RWPE1 (cell line): Measurements from ENCODE around the gene MINDY1.
A peak's percentile ranks its signal among the peaks of the same experiment; 100 is the strongest.

Source experiments
- CTCF ChIA-PET: fragments of 350-600 bp; sonication (Branson Sonifier 250); formaldehyde crosslinking; extraction: SDS; loops from one replicate; lab custom pipeline; 2021; lab: Yijun Ruan, JAX
- POLR2A ChIA-PET: fragments of 400-600 bp; formaldehyde crosslinking; extraction: SDS; loops from one replicate; lab custom pipeline; 2020; ENCODE audit warnings: antibody characterized with exemption; ENCODE audit not compliant: low non-redundant PET; lab: Yijun Ruan, JAX
- DNase-seq: peaks from one replicate; pipeline ENCODE4 v3.0.0; 2012; ENCODE audit warnings: low spot score
- H3K27ac ChIP-seq: fragments of 450-650 bp; 2 replicates; pipeline ENCODE4 v1.5.1; 2017
- TF ChIP-seq, protein P1 (sequence below): fragments of 450-650 bp; conservative IDR thresholded peaks from 2 replicates; pipeline ENCODE4 v1.5.1; 2017; ENCODE audit warnings: low read depth, mild to moderate bottlenecking

The MINDY1 gene

DNA sequence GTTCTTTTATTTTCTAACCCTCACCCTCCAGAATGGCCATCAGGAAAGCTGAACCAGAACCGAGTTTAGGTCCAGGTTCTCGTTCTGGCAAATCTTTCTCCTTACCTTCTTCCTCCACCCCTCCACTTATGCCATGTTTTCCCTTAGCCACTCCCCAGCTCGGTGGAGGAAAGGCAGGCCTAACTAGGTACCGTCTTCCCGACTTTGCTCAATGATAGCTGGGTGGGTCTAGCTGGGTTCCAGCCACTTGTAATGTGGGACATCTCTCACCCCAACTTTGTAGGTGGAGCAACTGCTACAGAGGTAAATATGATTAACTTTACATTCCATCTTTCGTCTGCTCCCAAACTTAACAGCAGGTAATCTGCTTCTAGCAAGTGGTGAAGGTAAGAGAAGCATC, 30.3 kb upstream of the MINDY1 start:
- no peak for DNase-seq
- CTCF ChIA-PET, result interaction anchor here (1.0 to 1.2 kb wide), 3 partner anchors 9 to 12 kb away, joined by 3 to 8 read pairs (median 4); partner anchors contain the start of gene C1orf56
- TF ChIP-seq, protein P1, sequence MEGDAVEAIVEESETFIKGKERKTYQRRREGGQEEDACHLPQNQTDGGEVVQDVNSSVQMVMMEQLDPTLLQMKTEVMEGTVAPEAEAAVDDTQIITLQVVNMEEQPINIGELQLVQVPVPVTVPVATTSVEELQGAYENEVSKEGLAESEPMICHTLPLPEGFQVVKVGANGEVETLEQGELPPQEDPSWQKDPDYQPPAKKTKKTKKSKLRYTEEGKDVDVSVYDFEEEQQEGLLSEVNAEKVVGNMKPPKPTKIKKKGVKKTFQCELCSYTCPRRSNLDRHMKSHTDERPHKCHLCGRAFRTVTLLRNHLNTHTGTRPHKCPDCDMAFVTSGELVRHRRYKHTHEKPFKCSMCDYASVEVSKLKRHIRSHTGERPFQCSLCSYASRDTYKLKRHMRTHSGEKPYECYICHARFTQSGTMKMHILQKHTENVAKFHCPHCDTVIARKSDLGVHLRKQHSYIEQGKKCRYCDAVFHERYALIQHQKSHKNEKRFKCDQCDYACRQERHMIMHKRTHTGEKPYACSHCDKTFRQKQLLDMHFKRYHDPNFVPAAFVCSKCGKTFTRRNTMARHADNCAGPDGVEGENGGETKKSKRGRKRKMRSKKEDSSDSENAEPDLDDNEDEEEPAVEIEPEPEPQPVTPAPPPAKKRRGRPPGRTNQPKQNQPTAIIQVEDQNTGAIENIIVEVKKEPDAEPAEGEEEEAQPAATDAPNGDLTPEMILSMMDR, result no peak
- H3K27ac ChIP-seq, result no peak overlapping the region
- POLR2A ChIA-PET, result no interaction called here

DNA sequence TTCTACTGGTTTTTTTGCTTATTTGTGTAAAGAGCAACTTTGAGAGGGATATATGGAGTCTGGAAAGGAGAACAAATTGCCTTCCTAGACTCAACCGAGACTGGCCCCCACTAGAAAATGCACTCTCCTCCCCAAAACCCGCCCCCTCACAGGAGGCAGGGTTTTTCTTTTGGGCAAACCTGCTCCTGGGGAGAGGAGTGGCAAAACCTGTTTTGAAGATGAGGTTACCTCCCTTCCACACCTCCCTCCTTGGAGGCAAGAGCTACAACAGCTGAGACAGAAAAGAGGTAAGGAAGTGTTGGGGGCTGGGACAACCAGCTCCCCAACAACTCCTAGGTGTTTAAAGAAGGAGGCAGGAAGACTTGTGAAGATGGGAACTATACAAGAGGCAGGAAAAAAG, 29.7 kb upstream of the MINDY1 start, which contains the start of gene BNIPL:
BNIPL (plus strand) TSS at position 231 of the 400 bp plus-strand sequence; CDS start at position 371, 140 bp downstream.
- ChIA-PET POLR2A (no interaction called here), CTCF (interaction anchor here (0.7 to 1.2 kb wide), 4 partner anchors 9 to 135 kb away, joined by 4 to 8 read pairs (median 5); no protein-coding TSS in a partner anchor)
- TF ChIP-seq, protein P1, result no peak
- peak; percentile 32 for DNase-seq
- no peak within 1 kb of the TSS for H3K27ac ChIP-seq

DNA sequence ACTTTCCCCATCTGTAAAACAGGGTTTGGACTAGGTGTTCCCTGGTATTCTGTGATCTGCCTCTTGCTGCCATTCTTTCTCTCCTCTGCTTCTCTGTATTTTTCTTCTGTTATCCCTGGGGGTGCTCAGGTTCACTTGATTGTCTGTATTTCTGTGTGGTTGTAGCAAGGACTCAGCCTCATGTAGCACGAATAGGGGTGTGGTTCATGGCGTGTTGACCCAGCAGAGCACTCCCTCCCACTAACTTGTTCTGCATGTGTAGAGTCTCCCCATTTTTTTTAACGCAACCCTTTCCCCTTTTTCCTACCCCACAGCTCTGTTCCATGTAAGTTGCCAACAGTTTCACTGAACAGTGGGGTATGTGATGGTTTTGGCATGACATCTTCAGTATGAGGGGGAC, 28.5 kb upstream of the MINDY1 start:
- ChIA-PET CTCF (interaction anchor here (0.6 kb wide), 2 partner anchors 39 to 121 kb away, joined by 3 to 4 read pairs; no protein-coding TSS in a partner anchor), POLR2A (no interaction called here)
- H3K27ac ChIP-seq, result no peak overlapping the region
- no peak for DNase-seq
- TF ChIP-seq, protein P1, result no peak

DNA sequence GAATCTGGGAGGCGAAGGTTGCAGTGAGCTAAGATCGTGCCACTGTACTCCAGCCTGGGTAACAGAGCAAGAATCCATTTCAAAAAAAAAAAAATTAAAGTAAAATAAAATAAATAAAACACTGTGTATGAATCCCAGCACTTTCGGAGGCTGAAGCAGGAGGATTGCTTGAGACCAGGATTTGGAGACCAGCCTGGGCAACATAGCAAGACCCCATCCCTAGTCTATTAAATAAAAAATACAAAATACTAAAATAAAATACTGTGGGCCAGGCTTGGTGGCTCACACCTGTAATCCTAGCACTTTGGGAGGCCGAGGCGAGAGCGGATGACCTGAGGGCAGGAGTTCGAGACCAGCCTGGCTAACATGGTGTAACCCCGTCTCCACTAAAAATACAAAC, 25.5 kb upstream of the MINDY1 start:
- CTCF ChIA-PET, result interaction anchor here (1.3 kb wide), 1 partner anchor 16 kb away, joined by 4 read pairs; no protein-coding TSS in a partner anchor
- POLR2A ChIA-PET, result no interaction called here
- TF ChIP-seq, protein P1, result no peak
- no peak for DNase-seq
- H3K27ac ChIP-seq, result no peak overlapping the region

- POLR2A ChIA-PET, result interaction anchor here (0.7 kb wide), 1 partner anchor 110 kb away, joined by 3 read pairs; no protein-coding TSS in a partner anchor
- CTCF ChIA-PET, result no interaction called here
- no peak for DNase-seq
- TF ChIP-seq, protein P1, result no peak
- no peak overlapping the region for H3K27ac ChIP-seq
Observed at GRCh38 chr1:151026460-151026859, 19.8 kb upstream of the MINDY1 start.

GRCh38 chr1:151024540-151025146, 17.9 kb upstream of the MINDY1 start:
- no peak overlapping the region for H3K27ac ChIP-seq
- ChIA-PET POLR2A (no interaction called here), CTCF (interaction anchor here (0.6 to 1.2 kb wide), 8 partner anchors 12 to 362 kb away, joined by 3 to 7 read pairs (median 4); partner anchors contain the start of gene BNIPL)
- TF ChIP-seq, protein P1, result peak; percentile 57
- DNase-seq, result peak; percentile 53
